OCI-LY3 (cell line): Measurements from ENCODE around the gene ANKAR.
A peak's percentile ranks its signal among the peaks of the same experiment; 100 is the strongest.
"Not testable (repeated sequence)": the region's sequence is repeated elsewhere in the genome, so short reads cannot be mapped to it uniquely, and the experiment has no call there.

ENCODE experiments used
- H2AFZ ChIP-seq: fragments of 200-600, 300-600 bp; shearing (Covaris generic); 2 replicates; pipeline ENCODE4 v1.6.0; 2014; ENCODE audit warnings: antibody characterized with exemption, low read depth, low read length
- H3K27ac ChIP-seq: fragments of 200-600, 300-600 bp; sonication (generic); 2 replicates; pipeline ENCODE4 v1.5.1; 2014; ENCODE audit warnings: mild to moderate bottlenecking, low read length, moderate library complexity, mixed read lengths
- H3K27me3 ChIP-seq: fragments of 200-600, 300-600 bp; sonication (generic); 2 replicates; pipeline ENCODE4 v1.6.1; 2014; ENCODE audit warnings: low read depth, low read length, mixed read lengths
- H3K36me3 ChIP-seq: fragments of 200-600, 300-600 bp; sonication (generic); replicated peaks from 2 replicates; pipeline ENCODE3; 2014; ENCODE audit warnings: low read depth, low read length, mixed read lengths
- H3K4me1 ChIP-seq: fragments of 300-600, 200-600 bp; sonication (generic); 2 replicates; pipeline ENCODE4 v1.6.1; 2014; ENCODE audit warnings: low read length, mixed read lengths
- H3K4me2 ChIP-seq: fragments of 200-600, 300-600 bp; sonication (generic); 2 replicates; pipeline ENCODE4 v1.6.1; 2014; ENCODE audit warnings: low read length, mixed read lengths
- H3K4me3 ChIP-seq: fragments of 300-600, 200-600 bp; sonication (generic); 2 replicates; pipeline ENCODE4 v1.5.1; 2014; ENCODE audit warnings: antibody characterized with exemption, mild to moderate bottlenecking, low read length, moderate library complexity
- H3K79me2 ChIP-seq: fragments of 300-600, 200-600 bp; shearing (Covaris generic); 2 replicates; pipeline ENCODE4 v1.6.1; 2014; ENCODE audit warnings: mild to moderate bottlenecking, low read length, mixed read lengths
- H3K9ac ChIP-seq: fragments of 300-600, 200-600 bp; shearing (Covaris generic); 2 replicates; pipeline ENCODE4 v1.6.0; 2014; ENCODE audit warnings: mild to moderate bottlenecking, low read length, moderate library complexity
- H3K9me3 ChIP-seq: fragments of 200-600, 300-600 bp; shearing (Covaris generic); 2 replicates; pipeline ENCODE4 v1.6.1; 2014; ENCODE audit warnings: low read length, mixed read lengths; ENCODE audit not compliant: insufficient read depth
- H4K20me1 ChIP-seq: fragments of 200-600, 300-600 bp; sonication (generic); 2 replicates; pipeline ENCODE4 v1.6.1; 2016; ENCODE audit warnings: low read length, mixed read lengths; ENCODE audit not compliant: insufficient read depth
- EZH2phosphoT487 ChIP-seq: fragments of 200-600 bp; shearing (Covaris generic); IDR thresholded peaks from 2 replicates; pipeline ENCODE4 v1.6.1; 2018; ENCODE audit warnings: antibody characterized with exemption, mixed run types, low read depth
- TF ChIP-seq, protein P1 (sequence below): fragments of 200-600, 300-600 bp; sonication (generic); IDR thresholded peaks from 2 replicates; pipeline ENCODE4 v1.5.1; 2014; ENCODE audit warnings: antibody characterized with exemption, low read length, low read depth

The ANKAR gene

DNA sequence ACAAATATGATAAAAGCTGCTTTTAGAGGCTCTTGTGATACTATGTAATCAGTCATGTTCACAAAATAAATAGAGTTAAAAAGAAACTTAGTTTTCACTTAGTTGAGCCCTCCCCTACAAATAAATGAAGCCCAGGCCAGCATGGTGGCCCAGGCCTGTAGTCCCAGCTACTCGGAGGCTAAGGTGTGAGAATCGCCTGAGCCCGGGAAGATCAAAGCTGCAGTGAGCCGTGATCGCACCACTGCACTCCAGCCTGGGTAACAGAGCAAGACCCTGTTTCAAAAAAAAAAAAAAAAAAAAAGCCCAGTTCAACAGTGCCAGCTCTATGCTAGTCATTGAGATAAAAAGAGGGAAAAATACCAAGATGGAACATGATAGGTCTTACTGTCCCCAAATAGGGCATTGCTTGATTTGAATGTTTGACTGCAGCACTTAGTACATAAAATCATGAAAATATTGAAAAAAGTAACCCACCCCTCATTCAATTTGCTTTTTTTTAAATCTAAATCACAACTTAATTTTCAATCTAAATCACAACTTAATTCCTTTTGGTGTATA is 11.7 kb upstream of the ANKAR start:
- no peak overlapping the region for H2AFZ ChIP-seq
- H3K27me3 ChIP-seq: no peaks in the 10 kb centered on the region
- peaks cover 21% of the 10 kb centered on the region for H3K4me1 ChIP-seq
- peaks cover 29% of the 10 kb centered on the region for H3K79me2 ChIP-seq
- TF ChIP-seq EZH2phosphoT487: no peak
- TF ChIP-seq, protein P1, sequence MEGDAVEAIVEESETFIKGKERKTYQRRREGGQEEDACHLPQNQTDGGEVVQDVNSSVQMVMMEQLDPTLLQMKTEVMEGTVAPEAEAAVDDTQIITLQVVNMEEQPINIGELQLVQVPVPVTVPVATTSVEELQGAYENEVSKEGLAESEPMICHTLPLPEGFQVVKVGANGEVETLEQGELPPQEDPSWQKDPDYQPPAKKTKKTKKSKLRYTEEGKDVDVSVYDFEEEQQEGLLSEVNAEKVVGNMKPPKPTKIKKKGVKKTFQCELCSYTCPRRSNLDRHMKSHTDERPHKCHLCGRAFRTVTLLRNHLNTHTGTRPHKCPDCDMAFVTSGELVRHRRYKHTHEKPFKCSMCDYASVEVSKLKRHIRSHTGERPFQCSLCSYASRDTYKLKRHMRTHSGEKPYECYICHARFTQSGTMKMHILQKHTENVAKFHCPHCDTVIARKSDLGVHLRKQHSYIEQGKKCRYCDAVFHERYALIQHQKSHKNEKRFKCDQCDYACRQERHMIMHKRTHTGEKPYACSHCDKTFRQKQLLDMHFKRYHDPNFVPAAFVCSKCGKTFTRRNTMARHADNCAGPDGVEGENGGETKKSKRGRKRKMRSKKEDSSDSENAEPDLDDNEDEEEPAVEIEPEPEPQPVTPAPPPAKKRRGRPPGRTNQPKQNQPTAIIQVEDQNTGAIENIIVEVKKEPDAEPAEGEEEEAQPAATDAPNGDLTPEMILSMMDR: no peak
- peak overlapping the region; percentile 96 for H3K4me3 ChIP-seq
- no peaks in the 10 kb centered on the region for H3K9me3 ChIP-seq
- H3K9ac ChIP-seq: peak overlapping the region; percentile 93
- H3K27ac ChIP-seq: no peak overlapping the region
- H3K36me3 ChIP-seq: peaks cover 8% of the 10 kb centered on the region
- no peaks in the 10 kb centered on the region for H4K20me1 ChIP-seq
- H3K4me2 ChIP-seq: peak overlapping the region; percentile 100

GRCh38 chr2:189663319-189663718 is 11.2 kb upstream of the ANKAR start:
- H3K27ac ChIP-seq, H3K9ac ChIP-seq, H4K20me1 ChIP-seq, H3K27me3 ChIP-seq, H3K4me3 ChIP-seq, H3K4me2 ChIP-seq, H2AFZ ChIP-seq, H3K9me3 ChIP-seq: not testable (repeated sequence)
- Histone ChIP-seq H3K4me1 (peaks cover 16% of the 10 kb centered on the region), H3K79me2 (peaks cover 29% of the 10 kb centered on the region), H3K36me3 (peaks cover 11% of the 10 kb centered on the region)

- no peaks in the 10 kb centered on the region for H3K27me3 ChIP-seq
- H3K9me3 ChIP-seq: no peaks in the 10 kb centered on the region
- peaks cover 28% of the 10 kb centered on the region for H3K36me3 ChIP-seq
- H3K4me2 ChIP-seq: no peak overlapping the region
- no peak overlapping the region for H2AFZ ChIP-seq
- no peaks in the 10 kb centered on the region for H3K79me2 ChIP-seq
- H3K4me1 ChIP-seq: no peaks in the 10 kb centered on the region
- no peak overlapping the region for H3K27ac ChIP-seq
- H4K20me1 ChIP-seq: no peaks in the 10 kb centered on the region
- no peak overlapping the region for H3K9ac ChIP-seq
- no peak overlapping the region for H3K4me3 ChIP-seq
- TF ChIP-seq, protein P1: no peak
- TF ChIP-seq EZH2phosphoT487: no peak
These were observed 4.6 kb upstream of the ANKAR start for GRCh38 chr2:189669913-189670312.

DNA sequence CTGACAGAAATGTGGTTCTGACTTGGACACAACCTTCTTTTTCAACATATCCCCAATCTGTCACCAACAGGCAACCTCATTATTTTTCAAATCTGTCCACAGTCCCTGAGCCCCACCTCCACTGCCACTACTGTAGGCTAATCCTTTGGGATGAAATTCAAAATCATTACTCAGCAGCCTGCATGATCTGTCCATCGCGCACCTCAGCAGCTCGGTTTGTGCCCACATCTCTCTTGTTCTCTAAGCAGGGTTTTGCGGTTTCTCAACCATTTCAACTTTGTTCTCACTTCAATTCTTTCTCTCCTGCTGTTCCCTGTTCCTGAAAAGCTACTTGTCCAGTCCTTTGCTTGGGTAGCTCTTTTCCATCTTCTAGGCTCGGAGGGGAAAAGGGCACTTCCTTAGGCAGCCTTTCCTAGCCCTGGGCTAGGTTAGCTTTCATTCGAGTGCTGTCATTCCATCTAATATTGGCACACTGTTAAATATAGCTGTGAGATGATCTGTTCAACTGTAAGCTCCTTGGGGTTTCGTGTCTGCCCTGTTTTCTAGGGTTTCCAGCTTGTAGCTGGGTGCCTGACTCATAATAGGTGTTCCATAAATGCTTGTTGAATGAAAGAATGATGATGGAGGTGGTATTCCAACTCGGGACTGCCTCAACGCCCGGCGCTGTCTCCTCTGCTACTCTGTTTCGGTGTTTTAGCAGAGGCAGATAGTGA is 653 bp upstream of the ANKAR start:
- no peaks in the 10 kb centered on the region for H4K20me1 ChIP-seq
- peaks cover 7% of the 10 kb centered on the region for H3K4me1 ChIP-seq
- H3K36me3 ChIP-seq: peaks cover 18% of the 10 kb centered on the region
- peak overlapping the region; percentile 86 for H3K4me2 ChIP-seq
- no peak for TF ChIP-seq EZH2phosphoT487
- TF ChIP-seq, protein P1: no peak
- no peaks in the 10 kb centered on the region for H3K9me3 ChIP-seq
- no peaks in the 10 kb centered on the region for H3K27me3 ChIP-seq
- H3K4me3 ChIP-seq: peak overlapping the region; percentile 93
- H2AFZ ChIP-seq: peak overlapping the region; percentile 96; the same call in 1 of the 2 replicates
- peak overlapping the region; percentile 95; the same call in 1 of the 2 replicates for H3K9ac ChIP-seq
- H3K79me2 ChIP-seq: 0 out of 2 replicates have a peak, but pooled peaks cover 3% of the 10 kb centered on the region
- no peak overlapping the region for H3K27ac ChIP-seq
